Activated CD4-positive, alpha-beta T cell treated with anti-CD3 and anti-CD28 coated beads, Interleukin-2, amount 50 U/mL, for 1 hour (primary cell): Measurements from ENCODE around the gene REEP3.
"Not testable (repeated sequence)": the region's sequence is repeated elsewhere in the genome, so short reads cannot be mapped to it uniquely, and the experiment has no call there.

Source experiments
- DNase-seq: peaks from one replicate; pipeline ENCODE4 v3.0.0-alpha.2; 2020

REEP3 gene

DNA sequence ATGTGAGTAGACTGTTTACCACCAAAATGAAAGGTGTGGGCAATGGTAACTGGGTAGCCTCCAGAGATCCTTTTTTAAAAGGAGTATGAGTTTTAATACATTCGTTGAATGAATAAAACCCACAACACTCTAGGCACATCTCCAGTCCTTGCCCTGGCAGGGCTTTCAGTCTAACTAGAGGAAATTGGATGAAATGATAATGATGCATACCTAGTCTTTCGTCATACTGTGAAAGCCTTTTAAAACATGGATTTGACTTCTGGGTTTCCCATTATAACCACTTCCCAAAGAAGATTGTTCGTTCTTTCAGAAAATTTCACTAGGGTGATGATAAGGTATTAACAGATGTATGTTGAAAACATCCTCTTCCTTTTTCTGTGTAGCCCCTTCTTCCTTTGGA is 110.8 kb downstream of the REEP3 start:
- DNase-seq, result no peak

GRCh38 chr10:63633677-63634487 is 112.7 kb downstream of the REEP3 start:
- DNase-seq, result no peak

GRCh38 chr10:63634488-63635065 is 113.4 kb downstream of the REEP3 start:
- DNase-seq, result no peak

DNA sequence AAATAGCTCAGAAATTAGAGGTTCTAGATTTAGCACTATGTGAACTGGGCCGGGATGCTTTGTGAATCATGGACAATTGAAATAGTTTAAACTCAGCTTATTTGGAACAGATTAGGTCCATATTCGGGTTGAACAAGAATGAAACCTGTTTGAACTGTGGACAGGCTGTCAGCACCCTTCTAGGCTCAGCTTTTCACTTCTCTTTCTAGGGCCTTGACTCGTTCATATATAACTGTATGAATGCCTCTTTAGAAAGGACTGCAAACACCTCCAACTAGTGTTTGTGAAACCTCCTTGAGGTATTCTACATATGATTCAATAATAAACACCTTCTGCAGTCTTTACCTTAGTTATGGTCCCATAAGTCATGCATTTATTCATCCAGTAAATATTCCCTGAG is 115.6 kb downstream of the REEP3 start:
- no peak for DNase-seq

DNA sequence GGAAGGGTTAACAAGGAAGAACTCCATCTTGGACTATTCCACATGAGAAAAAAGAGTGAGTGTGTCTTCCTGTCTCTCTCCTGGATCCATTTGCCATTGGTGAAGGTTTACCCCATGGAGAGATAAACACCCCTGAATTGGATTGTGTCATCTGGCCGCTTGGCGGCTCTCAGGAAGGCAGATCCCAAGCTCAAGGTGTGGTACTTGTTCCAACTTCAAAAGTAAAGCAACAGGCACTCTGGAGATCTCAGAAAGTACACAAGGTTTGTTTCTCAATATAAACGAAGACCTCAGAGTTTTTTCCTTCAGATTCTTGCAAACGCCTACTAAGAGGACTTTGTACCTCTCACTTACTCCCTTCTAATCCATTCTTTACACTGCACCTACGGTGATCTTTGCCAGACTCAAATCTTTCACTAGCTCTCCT is 116.7 kb downstream of the REEP3 start:
- DNase-seq, result no peak

DNA sequence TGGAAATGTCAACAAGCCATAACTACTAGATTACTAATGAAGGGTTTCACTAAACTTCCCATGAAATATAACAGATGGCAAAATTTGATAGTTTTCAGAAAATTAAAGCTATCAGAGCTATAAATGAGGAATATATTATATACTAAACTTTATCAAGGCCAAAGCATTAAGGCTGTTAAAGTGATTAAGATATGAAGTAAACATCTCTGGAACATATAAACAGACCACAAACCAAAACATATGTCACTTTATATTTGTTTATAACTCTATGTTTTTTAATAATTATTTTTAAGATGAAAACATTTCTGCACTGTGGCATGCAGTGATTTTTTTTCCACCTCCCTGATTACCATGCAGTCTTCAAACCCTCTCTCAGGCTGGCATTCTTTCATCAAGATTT is 120.2 kb downstream of the REEP3 start:
- DNase-seq, result no peak

- DNase-seq, result no peak
Measured at GRCh38 chr10:63641799-63642198, 120.6 kb downstream of the REEP3 start.

DNA sequence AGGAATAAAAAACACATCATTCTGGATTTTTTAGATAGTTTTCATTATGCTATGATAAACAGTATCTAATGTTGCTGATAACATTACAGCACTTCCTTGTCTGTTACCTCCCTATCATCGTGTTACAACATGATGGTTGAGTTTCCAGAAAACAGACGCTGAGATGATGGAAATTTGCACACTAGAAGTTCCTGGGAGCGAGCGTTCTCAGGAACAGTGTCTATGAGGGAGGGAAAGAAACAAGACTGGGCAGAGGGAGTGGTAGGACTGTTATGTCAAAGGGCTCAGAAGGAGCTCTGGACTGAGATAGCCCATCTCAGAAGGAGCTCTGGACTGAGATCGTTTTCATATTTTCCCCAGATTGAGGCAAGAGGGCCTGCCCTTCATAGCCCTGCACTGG is 121.6 kb downstream of the REEP3 start:
- no peak for DNase-seq

DNA sequence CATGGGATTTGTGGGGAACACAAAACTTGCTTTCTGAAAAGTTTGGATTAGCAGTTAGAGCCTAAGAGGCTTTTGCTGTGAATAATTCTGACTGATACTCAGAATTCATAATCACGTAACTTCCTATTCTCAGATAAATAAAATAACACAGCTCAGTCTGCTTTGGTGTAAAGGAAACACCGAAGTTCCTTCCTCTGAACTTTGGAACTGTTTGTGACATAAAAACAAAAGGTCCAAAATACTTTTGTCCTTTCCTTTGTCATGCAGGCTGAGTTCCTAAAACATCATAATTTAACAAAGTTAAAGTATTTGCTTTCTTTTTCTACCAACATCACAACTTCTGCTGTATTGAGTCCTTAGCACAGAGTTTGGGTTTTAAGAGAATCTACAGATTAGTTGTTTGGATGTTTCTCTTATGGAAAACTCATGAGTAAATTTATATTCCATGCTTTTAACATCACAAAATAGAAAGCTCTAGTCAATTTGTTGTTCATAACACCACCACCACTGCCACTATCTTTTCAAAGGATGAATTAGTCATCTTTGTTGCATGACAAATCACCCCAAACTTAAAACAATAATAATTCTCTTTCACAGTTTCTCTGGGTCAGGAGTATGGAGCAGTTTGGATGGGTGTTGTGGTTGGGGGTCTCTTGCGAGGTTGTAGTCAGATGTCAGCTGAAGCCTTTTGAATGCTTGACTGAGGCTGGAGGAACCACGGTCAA is 123.4 kb downstream of the REEP3 start:
- no peak for DNase-seq

GRCh38 chr10:63645195-63645594 is 124.0 kb downstream of the REEP3 start:
- no peak for DNase-seq

- no peak for DNase-seq
Measured at GRCh38 chr10:63646491-63646890, 125.3 kb downstream of the REEP3 start.

- DNase-seq, result no peak
Measured at GRCh38 chr10:63651864-63652263, 130.7 kb downstream of the REEP3 start.

DNA sequence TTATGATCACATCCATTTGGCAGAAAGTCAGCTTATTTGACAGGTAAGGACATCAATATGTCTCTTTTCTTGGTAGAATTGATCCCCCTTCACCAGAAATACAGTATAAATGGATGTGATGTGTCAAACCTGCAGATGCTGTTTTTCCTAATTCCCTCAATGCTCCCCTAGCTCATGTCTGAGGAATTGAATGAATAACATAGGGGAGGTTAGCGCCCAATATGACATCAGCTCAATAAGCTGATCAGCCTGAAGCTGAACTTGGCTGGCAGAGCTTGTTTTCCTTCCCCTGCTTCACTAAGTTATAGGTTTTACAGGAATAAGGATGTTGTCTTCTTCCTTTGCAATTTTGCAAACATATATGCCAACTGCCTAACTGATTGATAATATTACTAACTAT is 132.5 kb downstream of the REEP3 start:
- DNase-seq, result no peak

DNA sequence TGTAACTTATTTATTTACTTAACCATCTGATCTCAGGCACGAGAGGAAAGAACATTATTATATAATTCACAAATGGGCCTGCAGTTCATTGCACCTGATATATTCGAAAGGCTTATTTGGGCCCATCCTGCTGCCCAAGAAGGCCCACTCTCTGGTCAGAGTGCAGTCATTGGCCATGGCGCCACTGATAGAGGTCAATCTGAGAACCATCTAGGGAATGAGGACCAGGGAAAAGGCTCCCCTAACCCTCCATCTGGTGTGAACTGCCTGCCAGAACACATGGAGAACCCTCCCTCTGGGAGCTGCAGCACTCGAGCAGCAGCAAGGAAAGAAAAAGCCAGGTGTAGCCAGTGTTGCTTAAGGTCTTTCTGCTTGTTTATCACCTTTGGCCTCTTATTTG is 136.6 kb downstream of the REEP3 start:
- no peak for DNase-seq

DNA sequence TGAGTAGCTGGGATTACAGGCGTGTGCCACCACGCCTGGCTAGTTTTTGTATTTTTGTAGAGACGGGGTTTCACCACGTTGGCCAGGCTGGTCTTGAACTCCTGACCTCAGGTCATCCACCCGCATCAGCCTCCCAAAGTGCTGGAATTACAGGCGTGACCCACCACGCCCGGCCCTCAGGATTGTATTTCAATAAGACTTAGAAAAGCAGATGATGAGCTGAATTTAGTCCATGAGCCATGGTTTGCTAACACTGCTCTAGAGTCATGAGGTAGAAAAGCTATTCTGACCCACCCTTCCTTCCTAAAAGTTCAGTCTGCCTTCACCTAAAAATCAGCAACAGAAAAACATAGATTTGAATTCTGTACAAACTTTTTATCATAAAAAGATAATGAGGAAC is 139.7 kb downstream of the REEP3 start:
- DNase-seq, result not testable (repeated sequence)

GRCh38 chr10:63661347-63661746 is 140.1 kb downstream of the REEP3 start:
- no peak for DNase-seq

DNA sequence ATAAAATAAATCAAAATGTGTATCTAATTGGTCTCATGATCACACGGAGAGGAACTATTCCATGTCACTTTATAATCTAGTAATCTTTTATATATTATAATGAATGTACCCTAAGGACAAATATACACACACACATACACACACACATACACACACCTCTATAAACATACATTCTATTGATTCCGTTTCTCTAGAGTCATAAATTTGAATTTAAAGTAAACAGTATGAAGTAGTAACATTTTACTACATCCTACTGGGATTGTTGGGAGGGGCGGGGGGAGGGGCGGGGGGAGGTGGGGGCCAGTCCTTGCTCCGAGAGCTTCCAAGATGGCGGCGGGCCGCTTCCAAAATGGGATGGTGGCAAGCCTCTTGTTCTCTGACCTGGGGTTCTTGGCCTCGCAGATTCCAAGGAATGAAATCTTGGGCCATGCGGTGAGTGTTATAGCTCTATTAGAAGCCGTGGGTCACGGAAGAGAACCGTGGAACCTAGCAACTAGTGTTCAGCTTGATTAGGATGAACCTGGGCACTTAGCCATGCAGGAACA is 143.2 kb downstream of the REEP3 start:
- DNase-seq, result no peak

- DNase-seq, result not testable (repeated sequence)
Measured at GRCh38 chr10:63665006-63665580, 143.9 kb downstream of the REEP3 start.

DNA sequence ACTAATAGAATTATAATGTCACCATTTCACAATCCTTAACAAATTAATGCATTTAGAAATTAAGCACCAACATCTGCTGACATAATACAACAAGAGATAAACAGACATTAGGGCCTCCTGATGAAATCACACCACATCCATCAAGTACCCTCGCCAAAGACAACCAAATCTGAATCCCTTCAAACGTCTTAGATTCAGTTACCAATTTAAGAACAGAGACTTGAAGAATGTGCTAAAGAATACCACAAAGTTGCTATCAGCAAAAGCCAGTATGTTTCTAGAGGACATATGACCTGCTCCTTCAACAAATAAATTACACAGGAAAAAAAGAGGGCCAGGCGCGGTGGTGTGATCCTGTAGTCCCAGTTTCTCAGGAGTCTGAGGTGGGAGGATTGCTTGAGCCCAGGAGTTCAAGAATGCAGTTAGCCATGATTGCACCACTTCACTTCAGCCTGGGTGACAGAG is 144.5 kb downstream of the REEP3 start:
- no peak for DNase-seq

DNA sequence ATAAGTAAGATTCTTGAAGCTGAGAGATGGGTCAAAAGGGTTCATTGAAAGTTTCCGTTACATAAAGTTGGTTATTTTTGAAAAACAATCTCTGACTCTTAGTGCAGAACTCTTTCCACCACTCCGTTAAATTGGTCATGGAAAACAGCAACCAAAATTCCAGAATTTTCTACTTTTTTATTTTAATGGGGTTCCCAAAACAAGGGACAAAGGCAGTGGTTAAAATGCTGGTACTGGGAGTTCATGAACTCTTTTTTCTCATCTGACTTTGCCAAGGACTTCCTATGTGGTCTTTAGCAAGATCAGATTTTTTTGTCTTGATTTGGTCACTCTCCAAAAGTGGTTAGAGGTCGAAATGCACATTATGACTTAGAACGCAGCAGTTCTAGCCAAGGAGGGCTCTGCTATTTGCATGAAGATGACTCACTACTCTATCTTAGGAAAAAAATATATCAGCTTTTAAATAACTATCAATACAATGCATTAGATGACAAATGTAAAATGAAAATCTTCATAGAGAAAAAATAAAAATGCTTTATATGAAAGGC is 145.7 kb downstream of the REEP3 start:
- no peak for DNase-seq

DNA sequence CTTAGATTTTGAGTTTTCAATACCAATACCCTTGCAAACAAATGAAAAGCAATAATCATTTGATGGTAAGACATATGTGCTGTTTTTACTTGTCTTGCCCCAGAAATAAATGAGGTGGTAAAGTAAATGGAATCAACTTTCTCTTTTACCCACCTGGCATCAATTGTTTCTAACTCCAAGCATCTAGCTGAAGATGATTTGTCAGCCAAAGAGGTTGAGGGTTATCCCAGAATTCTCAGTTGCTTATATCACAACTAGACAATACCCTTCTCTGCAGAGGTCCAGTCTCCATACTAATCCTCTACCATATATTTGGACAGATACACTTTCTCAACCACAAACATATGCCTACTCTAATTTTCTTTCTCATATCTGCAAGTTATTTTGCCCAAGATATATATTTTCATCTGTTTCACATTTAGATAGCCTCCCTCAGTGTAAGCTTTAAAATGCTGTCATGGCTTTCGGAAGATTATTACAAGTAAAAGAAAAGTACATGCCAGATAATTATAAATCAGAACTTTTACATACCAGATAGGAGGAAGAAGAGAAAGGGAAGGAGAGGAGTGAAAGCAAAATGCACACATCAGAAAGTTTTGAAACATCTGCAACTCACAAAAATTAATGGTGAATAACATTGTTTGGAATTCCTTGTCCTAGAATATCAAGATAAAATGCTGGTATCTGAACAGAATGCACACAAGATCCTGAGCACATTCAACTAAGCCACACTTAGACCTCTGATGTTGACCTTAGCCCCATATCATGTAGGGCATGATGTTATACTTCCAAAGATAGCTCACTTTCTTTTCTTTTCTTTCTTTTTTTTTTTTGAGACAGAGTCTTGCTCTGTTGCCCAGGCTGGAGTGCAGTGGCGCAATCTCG is 146.6 kb downstream of the REEP3 start:
- no peak for DNase-seq
